Stomach (tissue), 9 donors: Measurements from ENCODE around the gene CD247. TPM values are rescaled to one million over a fixed set of nuclear protein-coding genes. Genes with fewer than 3 reads are reported as not detected.

Experiments used
- DNase-seq, 2 donors: peaks; one replicate each; pipeline versions ENCODE4 v3.0.0 to v3.0.0-alpha.2; 2013 to 2019
- H3K27ac ChIP-seq, 5 donors: fragments of 200-600 bp in 4 of 5; sonication (generic) in 4 of 5; one replicate each; pipeline ENCODE4 v1.5.1; 2013 to 2019; ENCODE audit warnings: mild to moderate bottlenecking in 1 of 5, moderate library complexity in 1 of 5
- H3K27me3 ChIP-seq, 3 donors: fragments of 200-600 bp; sonication (generic); one replicate each; pipeline ENCODE4 v1.5.1; 2017 to 2019; ENCODE audit warnings: mixed run types in 1 of 3
- H3K36me3 ChIP-seq, 4 donors: fragments of 200-600 bp; sonication (generic); 1 replicate in 3 of 4; 2 replicates in 1 of 4; pipeline ENCODE4 v1.5.1; 2016 to 2019
- H3K4me1 ChIP-seq, 4 donors: fragments of 200-600 bp; sonication (generic); one replicate each; pipeline ENCODE4 v1.5.1; 2016 to 2019
- H3K4me3 ChIP-seq, 4 donors: fragments of 200-600 bp; sonication (generic) in 3 of 4; one replicate each; pipeline ENCODE4 v1.5.1; 2016 to 2019; ENCODE audit warnings: mild to moderate bottlenecking in 1 of 4
- H3K9me3 ChIP-seq, 4 donors: fragments of 200-600 bp; sonication (generic); one replicate each; pipeline ENCODE4 v1.5.1; 2016 to 2019
- CTCF ChIP-seq, 7 experiments: fragments of 450-650 bp in 4 of 7; fragments of 200-600 bp in 3 of 7; sonication (generic) in 3 of 7; IDR thresholded peaks; one replicate each; pipeline ENCODE4 v1.5.1; 2016 to 2019; ENCODE audit warnings: antibody characterized with exemption in 7 of 7, control low read depth in 2 of 7, mild to moderate bottlenecking in 1 of 7
- EP300 ChIP-seq: sonication (generic); formaldehyde crosslinking; IDR thresholded peaks from one replicate; pipeline ENCODE4 v1.6.1; 2017; ENCODE audit warnings: antibody characterized with exemption
- POLR2A ChIP-seq, 4 donors: fragments of 450-650 bp; IDR thresholded peaks; one replicate each; pipeline ENCODE4 v1.6.1; 2016; ENCODE audit warnings: antibody characterized with exemption in 4 of 4, control low read depth in 2 of 4, mild to moderate bottlenecking in 1 of 4, moderate library complexity in 1 of 4
- POLR2AphosphoS5 ChIP-seq, 3 donors: sonication (generic); formaldehyde crosslinking; IDR thresholded peaks; one replicate each; pipeline ENCODE4 v1.6.1; 2016; ENCODE audit warnings: antibody characterized with exemption in 3 of 3
- WGBS, 5 donors: extraction: QIAGEN DNeasy Blood & Tissue Kit in 3 of 5; methylation state at CpG; one replicate each; pipeline versions ENCODE4 v1.1.5 to v1.1.7; 2013 to 2018; 5-methylcytosine and 5-hydroxymethylcytosine counted together
- intact Hi-C: fragments of 100-400 bp; cut with DNase I; formaldehyde crosslinking; loops from one replicate; pipeline ENCODE4 v1.15.1; 2023; ENCODE audit warnings: low total_unique reads
- polyA plus RNA-seq, 3 donors: library from polyadenylated mRNA; stranded (reverse); fragments of 200-250 nt; gene quantifications; one replicate each; pipeline ENCODE4 v1.2.3, GENCODE V29; 2013
- total RNA-seq, 5 donors: library from RNA; depleted of rRNA; stranded (reverse); fragments of >200 nt; gene quantifications; one replicate each; pipeline versions ENCODE4 v1.1.0 to v1.2.3, GENCODE V29; 2014 to 2016
- donor health status: healthy with polysubstance abuse.
- donor health status: Bipolar disorder and iron deficiency.
- donor health status: healthy.

CD247 gene
- total and polyA plus RNA-seq, 8 donors = 0.68 to 6.7 (median 3.1) TPM; not detected in 3

- TF ChIP-seq POLR2AphosphoS5 (IDR thresholded peaks at IDR 0.05) = no peak
- TF ChIP-seq EP300 = no peak
- no peak for TF ChIP-seq CTCF (IDR thresholded peaks at IDR 0.05)
- TF ChIP-seq POLR2A (IDR thresholded peaks at IDR 0.05) = no peak
- Histone ChIP-seq H3K27me3 (peaks cover 0 to 12% (median under 1%) of the 10 kb centered on the region in 3 donors), H3K36me3 (no peaks in the 10 kb centered on the region), H3K4me1 (peaks cover under 1 to 1% (median under 1%) of the 10 kb centered on the region in 4 donors), H3K4me3 (no peak overlapping the region), H3K27ac (no peak overlapping the region), H3K9me3 (no peaks in the 10 kb centered on the region)
- 76 to 84% (median 79%) methylated on average over 6 of the region's 6 CpGs for WGBS, 5 donors
- no peak for DNase-seq
- intact Hi-C loops = loop anchor here (10.0 kb wide), 1 partner anchor 101 kb away; no protein-coding TSS in a partner anchor
Measured at GRCh38 chr1:167433884-167434283, 84.4 kb downstream of the CD247 start.

DNA sequence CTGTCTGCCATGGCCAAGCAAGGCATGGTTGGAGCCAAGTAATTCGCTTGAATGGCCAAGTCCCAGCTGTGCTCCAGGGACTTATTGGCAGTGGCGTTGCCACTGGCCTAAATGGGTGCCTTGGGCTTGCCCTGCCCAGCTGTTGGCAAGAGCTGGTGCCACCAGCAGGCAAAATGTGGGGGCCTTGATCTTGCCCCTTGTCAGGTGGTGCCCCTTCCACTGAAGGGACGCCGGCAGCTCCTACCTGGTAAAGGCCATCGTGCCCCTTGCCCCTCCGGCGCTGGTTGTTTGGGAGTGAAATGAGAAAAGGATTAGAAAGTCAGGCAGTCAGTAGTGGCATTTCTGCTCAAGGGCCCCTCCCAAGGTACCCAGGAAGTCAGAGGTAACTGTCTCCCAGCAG is 85.5 kb downstream of the CD247 start:
- no peak for DNase-seq
- Histone ChIP-seq H3K27me3 (peaks cover 0 to under 1% (median 0%) of the 10 kb centered on the region in 3 donors), H3K4me1 (no peaks in the 10 kb centered on the region), H3K9me3 (no peaks in the 10 kb centered on the region), H3K27ac (no peak overlapping the region), H3K36me3 (no peaks in the 10 kb centered on the region), H3K4me3 (no peak overlapping the region)
- intact Hi-C loops = loop anchor here (10.0 kb wide), 1 partner anchor 102 kb away; no protein-coding TSS in a partner anchor
- TF ChIP-seq EP300 (no peak), POLR2A (IDR thresholded peaks at IDR 0.05) (no peak), POLR2AphosphoS5 (IDR thresholded peaks at IDR 0.05) (no peak), CTCF (IDR thresholded peaks at IDR 0.05) (no peak)
- WGBS, 5 donors = 97 to 98% (median 97%) methylated on average over 7 of the region's 7 CpGs

GRCh38 chr1:167431909-167432650 is 86.2 kb downstream of the CD247 start:
- TF ChIP-seq EP300 = no peak
- no peak for TF ChIP-seq POLR2A (IDR thresholded peaks at IDR 0.05)
- H3K4me3 ChIP-seq = no peak overlapping the region
- no peak for DNase-seq
- intact Hi-C loops = loop anchor here (10.0 kb wide), 1 partner anchor 103 kb away; no protein-coding TSS in a partner anchor
- no peak overlapping the region for H3K27ac ChIP-seq
- no peaks in the 10 kb centered on the region for H3K9me3 ChIP-seq
- no peaks in the 10 kb centered on the region for H3K36me3 ChIP-seq
- no peaks in the 10 kb centered on the region for H3K4me1 ChIP-seq
- 84 to 93% (median 90%) methylated on average over 7 to 8 of the region's 8 CpGs for WGBS, 5 donors
- no peaks in the 10 kb centered on the region for H3K27me3 ChIP-seq

GRCh38 chr1:167431261-167431908 is 86.9 kb downstream of the CD247 start:
- H3K36me3 ChIP-seq = no peaks in the 10 kb centered on the region
- H3K27me3 ChIP-seq = no peaks in the 10 kb centered on the region
- no peak overlapping the region for H3K4me3 ChIP-seq
- no peak for DNase-seq
- TF ChIP-seq EP300 (no peak), CTCF (IDR thresholded peaks at IDR 0.05) (no peak)
- 79 to 89% (median 86%) methylated on average over 11 to 14 of the region's 14 CpGs for WGBS, 5 donors
- intact Hi-C loops = loop anchor here (10.0 kb wide), 1 partner anchor 103 kb away; no protein-coding TSS in a partner anchor
- no peaks in the 10 kb centered on the region for H3K4me1 ChIP-seq
- H3K9me3 ChIP-seq = no peaks in the 10 kb centered on the region
- no peak overlapping the region for H3K27ac ChIP-seq
